WTC11 (cell line): ENCODE measurements around the gene DEPDC4.

ENCODE experiments used
- CTCF ChIP-seq: fragments of 200-600 bp; IDR thresholded peaks from 2 replicates; pipeline ENCODE4 v1.8.0; 2022; ENCODE audit warnings: antibody characterized with exemption
- ELF4 ChIP-seq: sonication (generic); formaldehyde crosslinking; IDR thresholded peaks from 2 replicates; pipeline ENCODE4 v1.8.1; 2022; ENCODE audit warnings: low read depth, mild to moderate bottlenecking, moderate library complexity, missing genetic modification reagents
- MAX ChIP-seq: sonication (generic); formaldehyde crosslinking; IDR thresholded peaks from 2 replicates; pipeline ENCODE4 v1.8.0; 2022; ENCODE audit warnings: mild to moderate bottlenecking, missing genetic modification reagents
- NFYB ChIP-seq: sonication (generic); formaldehyde crosslinking; conservative IDR thresholded peaks from 2 replicates; pipeline ENCODE4 v1.8.0; 2022; ENCODE audit warnings: low read depth, missing genetic modification reagents

- no peak for TF ChIP-seq NFYB (CRISPR knock-in tag)
- TF ChIP-seq CTCF, result no peak
- TF ChIP-seq ELF4 (CRISPR knock-in tag), result no peak
- no peak for TF ChIP-seq MAX (CRISPR knock-in tag)
Observed at GRCh38 chr12:100295764-100296555, 29.1 kb upstream of the DEPDC4 start.
